CD8-positive, alpha-beta memory T cell (primary cell): ENCODE data around the gene DNM2. TPM values are rescaled to one million over a fixed set of nuclear protein-coding genes. Genes with fewer than 3 reads are reported as not detected.
A peak's percentile ranks its signal among the peaks of the same experiment; 100 is the strongest.

ENCODE experiments used
- CTCF ChIA-PET: fragments of 350-600 bp; sonication (Branson Sonifier 250); formaldehyde crosslinking; loops from one replicate; lab custom pipeline; 2021; ENCODE audit warnings: antibody characterized with exemption; lab: Charles Lee
- POLR2A ChIA-PET: fragments of 350-600 bp; sonication (Branson Sonifier 250); formaldehyde crosslinking; loops from one replicate; lab custom pipeline; 2021; ENCODE audit warnings: antibody characterized with exemption; lab: Charles Lee
- DNase-seq, 5 donors: peaks; one replicate each; pipeline versions ENCODE4 v3.0.0 to v3.0.0-alpha.2; 2020 to 2022; ENCODE audit warnings: mixed read lengths in 1 of 5
- H3K27ac ChIP-seq: one replicate; pipeline ENCODE4 v1.7.0; 2013; ENCODE audit warnings: low read depth, mild to moderate bottlenecking, low read length, moderate library complexity
- H3K27me3 ChIP-seq: 2 replicates; pipeline ENCODE4 v1.7.0; 2013; ENCODE audit warnings: low read length, mild to moderate bottlenecking; ENCODE audit not compliant: insufficient read depth, poor library complexity, severe bottlenecking
- H3K36me3 ChIP-seq: 2 replicates; pipeline ENCODE4 v1.7.0; 2013; ENCODE audit warnings: mild to moderate bottlenecking, low read length, moderate library complexity; ENCODE audit not compliant: insufficient read depth
- H3K4me1 ChIP-seq: 2 replicates; pipeline ENCODE4 v1.7.0; 2013; ENCODE audit warnings: mild to moderate bottlenecking, low read length, moderate library complexity; ENCODE audit not compliant: insufficient read depth
- H3K4me3 ChIP-seq: 2 replicates; pipeline ENCODE4 v1.7.0; 2013; ENCODE audit warnings: mild to moderate bottlenecking, low read length
- H3K9me3 ChIP-seq: 2 replicates; pipeline ENCODE4 v1.7.0; 2013; ENCODE audit warnings: mild to moderate bottlenecking, low read length
- H3K27ac Mint-ChIP-seq, 8 donors: one replicate each; pipeline ENCODE4 v1.8.0; 2020 to 2021; ENCODE audit warnings: mixed read lengths in 8 of 8, mild to moderate bottlenecking in 6 of 8, inconsistent platforms in 3 of 8, moderate library complexity in 3 of 8
- H3K27me3 Mint-ChIP-seq, 2 donors: one replicate each; pipeline ENCODE4 v1.8.0; 2020 to 2021; ENCODE audit warnings: mixed read lengths in 2 of 2, mild to moderate bottlenecking in 1 of 2, moderate library complexity in 1 of 2
- H3K36me3 Mint-ChIP-seq, 3 donors: one replicate each; pipeline ENCODE4 v1.8.0; 2020 to 2021; ENCODE audit warnings: mixed read lengths in 3 of 3, inconsistent platforms in 1 of 3, mild to moderate bottlenecking in 1 of 3
- H3K4me1 Mint-ChIP-seq, 3 donors: one replicate each; pipeline ENCODE4 v1.8.0; 2020 to 2021; ENCODE audit warnings: mixed read lengths in 3 of 3, inconsistent platforms in 1 of 3, mild to moderate bottlenecking in 1 of 3
- H3K4me3 Mint-ChIP-seq, 7 donors: one replicate each; pipeline ENCODE4 v1.8.0; 2020 to 2021; ENCODE audit warnings: mixed read lengths in 7 of 7, mild to moderate bottlenecking in 6 of 7, moderate library complexity in 4 of 7, inconsistent platforms in 2 of 7
- H3K9me3 Mint-ChIP-seq, 5 donors: one replicate each; pipeline ENCODE4 v1.8.0; 2020 to 2022; ENCODE audit warnings: mixed read lengths in 5 of 5, mild to moderate bottlenecking in 3 of 5, moderate library complexity in 2 of 5, inconsistent platforms in 1 of 5
- polyA plus RNA-seq: library from polyadenylated mRNA; unstranded; fragments of 300-500 nt; fragmentation: Illumina TruSeq; gene quantifications from one replicate; pipeline ENCODE4 v1.2.3, GENCODE V29; 2021
- total RNA-seq, 2 experiments: library from RNA; stranded (reverse); gene quantifications; one replicate each; pipeline ENCODE4 v1.2.3, GENCODE V29; 2021

Gene DNM2
- total and polyA plus RNA-seq, 3 experiments from 2014 or later = 105 to 165 (median 154) TPM

GRCh38 chr19:10830370-10830769 is 112.5 kb downstream of the DNM2 start:
- Histone ChIP-seq H3K27ac (no peak overlapping the region), H3K36me3 (peaks cover 21% of the 10 kb centered on the region), H3K4me3 (no peak overlapping the region), H3K27me3 (no peaks in the 10 kb centered on the region), H3K9me3 (no peaks in the 10 kb centered on the region), H3K4me1 (no peaks in the 10 kb centered on the region)
- Mint-ChIP-seq H3K27ac (peak overlapping the region in 2 of 8 donors; percentile 47 to 58), H3K9me3 (no peaks in the 10 kb centered on the region), H3K4me3 (no peak overlapping the region), H3K4me1 (peaks cover under 1 to 4% (median 1%) of the 10 kb centered on the region in 3 donors), H3K36me3 (peaks cover 0 to 72% (median 1%) of the 10 kb centered on the region in 3 donors), H3K27me3 (peaks cover 0 to 4% of the 10 kb centered on the region in 2 donors)
- CTCF ChIA-PET = no interaction called here
- DNase-seq = no peak
- POLR2A ChIA-PET = no interaction called here

GRCh38 chr19:10830931-10831779 is 113.3 kb downstream of the DNM2 start:
- ChIA-PET POLR2A (no interaction called here), CTCF (interaction anchor here (1.6 kb wide), 1 partner anchor 10 kb away, joined by 4 read pairs; no protein-coding TSS in a partner anchor)

DNA sequence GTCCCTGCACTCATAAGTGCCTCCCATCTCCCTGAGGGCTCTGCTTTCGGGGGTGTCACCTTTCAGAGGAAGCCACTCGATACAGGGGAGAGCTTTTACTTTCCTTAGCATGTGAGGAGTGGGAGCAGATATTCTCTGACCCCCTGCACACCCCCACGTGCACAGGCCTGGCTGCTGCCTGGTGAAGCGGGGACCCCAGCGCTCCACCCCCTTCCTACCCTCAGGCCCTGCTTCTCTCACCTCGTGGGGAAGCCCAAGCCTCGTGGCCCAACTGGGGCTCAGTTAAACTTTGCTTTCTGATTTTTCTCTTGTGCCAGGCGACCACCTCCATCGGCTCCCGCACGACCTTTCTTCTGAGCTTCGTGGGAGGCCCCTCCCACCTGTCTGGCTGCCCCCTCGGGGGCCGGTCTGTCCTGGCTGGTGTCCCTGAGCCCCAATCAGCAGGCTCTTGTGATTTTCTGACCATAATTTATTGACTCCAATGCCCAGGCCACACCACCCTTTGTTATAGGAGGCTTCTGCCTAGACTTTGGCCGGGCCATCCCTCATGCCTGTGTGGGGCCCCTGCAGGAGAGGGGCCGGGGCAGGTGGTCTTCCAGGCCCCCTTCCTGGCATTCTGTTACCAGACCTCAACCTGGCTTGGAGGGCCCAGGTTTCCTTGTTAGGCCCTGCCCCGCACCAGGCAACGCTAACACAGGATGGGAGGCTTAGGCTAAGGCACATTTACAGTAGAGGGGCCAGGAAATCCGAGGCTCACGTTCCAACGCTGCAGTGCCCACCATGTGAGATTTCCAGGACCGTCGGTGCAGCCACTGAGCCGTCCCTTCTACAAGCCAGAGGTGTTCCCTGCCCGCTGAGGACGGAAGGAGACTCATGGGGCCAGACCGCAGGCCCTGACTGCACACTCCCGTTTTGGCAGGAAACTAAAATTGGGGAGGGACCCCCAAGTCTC is 114.4 kb downstream of the DNM2 start:
- POLR2A ChIA-PET = interaction anchor here (0.6 kb wide), 1 partner anchor 345 kb away, joined by 4 read pairs; no protein-coding TSS in a partner anchor
- CTCF ChIA-PET = interaction anchor here (0.9 to 1.6 kb wide), 2 partner anchors 11 to 115 kb away, joined by 4 read pairs; no protein-coding TSS in a partner anchor
- Mint-ChIP-seq H3K27me3 (peaks cover 0 to 8% of the 10 kb centered on the region in 2 donors), H3K4me3 (no peak overlapping the region), H3K9me3 (peaks cover 0 to 9% (median 4%) of the 10 kb centered on the region in 5 donors), H3K36me3 (peaks cover 2 to 65% (median 5%) of the 10 kb centered on the region in 3 donors), H3K27ac (peak overlapping the region in 3 of 8 donors; percentile 45 to 87 (median 47)), H3K4me1 (peaks cover 14 to 20% (median 15%) of the 10 kb centered on the region in 3 donors)
- Histone ChIP-seq H3K4me3 (no peak overlapping the region), H3K4me1 (peaks cover 7% of the 10 kb centered on the region), H3K27me3 (no peaks in the 10 kb centered on the region), H3K27ac (no peak overlapping the region), H3K9me3 (no peaks in the 10 kb centered on the region), H3K36me3 (peaks cover 10% of the 10 kb centered on the region)
- no peak for DNase-seq

More at GRCh38 chr19:10830931-10831779, 113.3 kb downstream of the DNM2 start:
- no peak for DNase-seq
- H3K4me1 Mint-ChIP-seq = peaks cover 6 to 9% (median 8%) of the 10 kb centered on the region in 3 donors
- no peak overlapping the region for H3K27ac ChIP-seq
- peak overlapping the region in 1 of 8 donors; percentile 14 for H3K27ac Mint-ChIP-seq
- no peaks in the 10 kb centered on the region for H3K9me3 ChIP-seq
- H3K4me3 ChIP-seq = no peak overlapping the region
- H3K27me3 Mint-ChIP-seq = peaks cover 0 to 4% of the 10 kb centered on the region in 2 donors
- H3K27me3 ChIP-seq = no peaks in the 10 kb centered on the region
- H3K36me3 ChIP-seq = peaks cover 17% of the 10 kb centered on the region
- H3K36me3 Mint-ChIP-seq = peaks cover under 1 to 71% (median 2%) of the 10 kb centered on the region in 3 donors
- peaks cover 0 to under 1% (median 0%) of the 10 kb centered on the region in 5 donors for H3K9me3 Mint-ChIP-seq
- no peak overlapping the region for H3K4me3 Mint-ChIP-seq
- H3K4me1 ChIP-seq = no peaks in the 10 kb centered on the region

DNA sequence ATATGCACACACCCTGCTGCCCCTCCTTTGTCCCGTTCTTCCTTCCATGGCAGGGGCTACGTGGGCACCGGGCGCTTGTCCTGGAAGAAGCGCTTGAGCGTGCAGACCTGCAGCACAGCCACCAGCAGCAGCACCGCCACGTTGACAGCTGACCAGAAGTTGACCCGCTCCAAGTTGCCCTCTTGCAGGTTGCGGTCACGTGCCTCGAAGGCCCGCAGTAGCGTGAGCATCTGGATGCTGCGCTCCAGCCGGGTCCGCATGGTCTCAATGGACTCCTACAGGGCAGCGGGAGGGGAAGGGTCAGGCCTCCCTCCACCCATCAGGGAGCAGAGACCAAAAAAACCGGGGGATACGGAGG is 115.0 kb downstream of the DNM2 start:
- H3K27me3 Mint-ChIP-seq = peaks cover 0 to 8% of the 10 kb centered on the region in 2 donors
- no peaks in the 10 kb centered on the region for H3K9me3 ChIP-seq
- no peak overlapping the region for H3K4me3 ChIP-seq
- H3K4me1 ChIP-seq = peaks cover 7% of the 10 kb centered on the region
- H3K27ac Mint-ChIP-seq = peak overlapping the region in 3 of 8 donors; percentile 43 to 98 (median 89)
- peaks cover 0 to 9% (median 4%) of the 10 kb centered on the region in 5 donors for H3K9me3 Mint-ChIP-seq
- H3K27ac ChIP-seq = no peak overlapping the region
- H3K27me3 ChIP-seq = no peaks in the 10 kb centered on the region
- DNase-seq = no peak
- POLR2A ChIA-PET = no interaction called here
- CTCF ChIA-PET = interaction anchor here (0.9 kb wide), 1 partner anchor 116 kb away, joined by 4 read pairs; no protein-coding TSS in a partner anchor
- H3K4me3 Mint-ChIP-seq = peak overlapping the region in 1 of 7 donors; percentile 58
- H3K36me3 ChIP-seq = peaks cover 10% of the 10 kb centered on the region
- peaks cover 2 to 60% (median 5%) of the 10 kb centered on the region in 3 donors for H3K36me3 Mint-ChIP-seq
- peaks cover 14 to 20% (median 15%) of the 10 kb centered on the region in 3 donors for H3K4me1 Mint-ChIP-seq

DNA sequence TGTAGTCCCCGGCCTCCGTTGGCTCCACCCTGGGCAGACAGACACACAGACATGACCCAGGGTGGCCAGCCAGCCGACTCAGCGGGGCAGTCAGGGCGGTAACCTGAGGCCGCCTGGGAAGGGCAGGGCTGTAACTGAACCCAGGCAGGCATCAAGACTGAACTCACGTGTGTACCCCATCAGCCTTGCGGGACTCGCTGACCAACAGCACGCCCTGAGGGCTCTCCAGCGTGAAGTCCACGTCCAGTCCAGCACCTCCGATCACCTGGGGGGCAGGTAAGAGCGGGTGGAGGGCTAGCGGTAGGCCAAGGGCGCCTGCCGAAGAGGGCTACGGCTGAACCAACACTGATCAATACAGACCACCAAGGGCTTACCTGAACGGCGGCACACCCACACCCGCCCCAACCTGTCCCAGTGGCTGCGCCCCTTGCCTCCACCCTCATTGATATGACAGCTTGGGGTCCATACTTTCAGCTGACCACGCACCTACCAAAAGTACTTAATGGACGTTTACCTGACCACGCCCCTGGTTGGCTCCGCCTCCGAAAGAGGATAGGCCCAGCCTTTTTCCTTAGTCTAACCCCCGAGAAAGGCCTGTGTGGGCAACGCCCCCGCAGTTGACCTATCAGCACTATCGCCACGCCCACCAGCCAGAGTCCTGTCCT is 117.3 kb downstream of the DNM2 start:
- Mint-ChIP-seq H3K4me1 (peaks cover 14 to 20% (median 15%) of the 10 kb centered on the region in 3 donors), H3K36me3 (peaks cover 2 to 40% (median 5%) of the 10 kb centered on the region in 3 donors), H3K27ac (peak overlapping the region; percentile 97 to 100 (median 99)), H3K4me3 (peak overlapping the region; percentile 88 to 98 (median 97)), H3K9me3 (peaks cover 0 to 9% (median 4%) of the 10 kb centered on the region in 5 donors), H3K27me3 (peaks cover 0 to 8% of the 10 kb centered on the region in 2 donors)
- no peak for DNase-seq
- H3K36me3 ChIP-seq = peaks cover 4% of the 10 kb centered on the region
- peak overlapping the region; percentile 95 for H3K27ac ChIP-seq
- H3K27me3 ChIP-seq = no peaks in the 10 kb centered on the region
- ChIA-PET CTCF (interaction anchor here (0.9 to 4.4 kb wide), 8 partner anchors 11 to 267 kb away, joined by 3 to 25 read pairs (median 6); partner anchors contain the start of genes CARM1, DNM2 and QTRT1), POLR2A (interaction anchor here (0.7 to 2.2 kb wide), 12 partner anchors 14 to 233 kb away, joined by 3 to 11 read pairs (median 5); partner anchors contain the start of genes CARM1 and DNM2)
- H3K4me3 ChIP-seq = peak overlapping the region; percentile 93
- H3K4me1 ChIP-seq = peaks cover 7% of the 10 kb centered on the region
- no peaks in the 10 kb centered on the region for H3K9me3 ChIP-seq

- H3K4me3 Mint-ChIP-seq = peak within 1 kb of the TSS; percentile 88 to 98 (median 97)
- ChIA-PET CTCF (interaction anchor here (0.6 to 4.4 kb wide), 10 partner anchors 11 to 364 kb away, joined by 3 to 25 read pairs (median 5); partner anchors contain the start of genes CARM1, DNM2 and QTRT1), POLR2A (interaction anchor here (0.5 to 2.2 kb wide), 18 partner anchors 10 to 417 kb away, joined by 3 to 11 read pairs (median 4); partner anchors contain the start of genes CARM1 and DNM2)
- peak; percentile 93 to 94 (median 94) for DNase-seq
- no peaks in the 10 kb centered on the region for H3K27me3 ChIP-seq
- no peaks in the 10 kb centered on the region for H3K36me3 ChIP-seq
- H3K9me3 Mint-ChIP-seq = peaks cover 0 to 9% (median 4%) of the 10 kb centered on the region in 5 donors
- peaks cover 7% of the 10 kb centered on the region for H3K4me1 ChIP-seq
- H3K4me3 ChIP-seq = peak within 1 kb of the TSS; percentile 93
- peaks cover 0 to 8% of the 10 kb centered on the region in 2 donors for H3K27me3 Mint-ChIP-seq
- H3K9me3 ChIP-seq = no peaks in the 10 kb centered on the region
- H3K27ac ChIP-seq = peak within 1 kb of the TSS; percentile 95
- H3K4me1 Mint-ChIP-seq = peaks cover 14 to 20% (median 15%) of the 10 kb centered on the region in 3 donors
- peaks cover 2 to 36% (median 5%) of the 10 kb centered on the region in 3 donors for H3K36me3 Mint-ChIP-seq
- H3K27ac Mint-ChIP-seq = peak within 1 kb of the TSS; percentile 97 to 100 (median 99)
Observed at GRCh38 chr19:10835754-10836478, 118.0 kb downstream of the DNM2 start, which contains the start of gene TMED1. TSS of gene TMED1 (minus strand) at chr19:10836212. CDS start at chr19:10836191, 21 bp downstream.
